Right renal pelvis (tissue), 4 donors: ENCODE data around the gene OR51T1. TPM values are rescaled to one million over a fixed set of nuclear protein-coding genes. Genes with fewer than 3 reads are reported as not detected.

Experiments used
- DNase-seq, 4 donors: peaks; one replicate each; pipeline ENCODE4 v3.0.0-alpha.2; 2013; ENCODE audit warnings: low read depth in 4 of 4, low spot score in 3 of 4, missing footprints in 1 of 4
- polyA plus RNA-seq, 4 donors: library from polyadenylated mRNA; unstranded; fragments of 120-200 nt; gene quantifications; one replicate each; pipeline ENCODE4 v1.2.1, GENCODE V29; 2013; ENCODE audit not compliant: insufficient read length in 4 of 4

OR51T1 gene
- polyA plus RNA-seq, 4 donors = not detected

GRCh38 chr11:4922304-4922703, 40.6 kb downstream of the OR51T1 start:
- DNase-seq = no peak

- DNase-seq = no peak
Observed at GRCh38 chr11:4924239-4924638, 42.5 kb downstream of the OR51T1 start, which contains the start of gene OR51G1. TSS of gene OR51G1 (minus strand) at chr11:4924339. CDS start at chr11:4924339, 0 bp downstream.

GRCh38 chr11:4926608-4927007, 44.9 kb downstream of the OR51T1 start:
- DNase-seq = no peak

Other genes with a start within 250 kb of the OR51T1 start
- not detected for gene OR51D1, start 244.4 kb upstream of the OR51T1 start, polyA plus RNA-seq
- 1 to 10 TPM; 1.4 to 2.2 (median 1.8) TPM for gene OR51E1, start 237.9 kb upstream of the OR51T1 start, polyA plus RNA-seq
- under 1 TPM; 0.64 to 1.00 (median 0.72) TPM for gene OR51E2, start 184.0 kb upstream of the OR51T1 start, polyA plus RNA-seq
- under 1 TPM; 0.19 to 0.74 (median 0.25) TPM for gene MMP26, start 177.1 kb upstream of the OR51T1 start, polyA plus RNA-seq
- not detected for gene OR51F1, start 112.0 kb upstream of the OR51T1 start, polyA plus RNA-seq
- not detected for gene OR52R1, start 77.5 kb upstream of the OR51T1 start, polyA plus RNA-seq
- not detected for gene OR51F2, start 60.6 kb upstream of the OR51T1 start, polyA plus RNA-seq
- not detected for gene OR51S1, start 32.7 kb upstream of the OR51T1 start, polyA plus RNA-seq
- gene OR51A7, start 21.9 kb downstream of the OR51T1 start, polyA plus RNA-seq = not detected
- gene OR51G2, start 37.5 kb downstream of the OR51T1 start, polyA plus RNA-seq = not detected
- not detected for gene OR51G1, start 42.4 kb downstream of the OR51T1 start, polyA plus RNA-seq
- not detected for gene OR51A4, start 65.7 kb downstream of the OR51T1 start, polyA plus RNA-seq
- not detected for gene OR51A2, start 73.8 kb downstream of the OR51T1 start, polyA plus RNA-seq
- under 1 TPM in 1 of 4 donors, not detected in 3; 0.03 TPM for gene OR51L1, start 113.0 kb downstream of the OR51T1 start, polyA plus RNA-seq
- gene OR52J3, start 164.6 kb downstream of the OR51T1 start, polyA plus RNA-seq = not detected
- not detected for gene OR52E2, start 177.7 kb downstream of the OR51T1 start, polyA plus RNA-seq
- not detected for gene OR52E1, start 187.7 kb downstream of the OR51T1 start, polyA plus RNA-seq